ENCODE measurements around the gene BBIP1.

Gene BBIP1

GRCh38 chr10:110861930-110862649 lies 56.9 kb downstream of the BBIP1 start:
- DNase-seq = no peak

GRCh38 chr10:110861476-110861875 lies 57.5 kb downstream of the BBIP1 start:
- no peak for DNase-seq

GRCh38 chr10:110860576-110861241 lies 58.3 kb downstream of the BBIP1 start:
- DNase-seq = peak in 2 of 5 experiments; percentile 82 to 90

- DNase-seq = no peak
These were observed 59.0 kb downstream of the BBIP1 start for GRCh38 chr10:110859973-110860376.

GRCh38 chr10:110859206-110859972 lies 59.6 kb downstream of the BBIP1 start:
- no peak for DNase-seq

GRCh38 chr10:110858297-110858934 lies 60.6 kb downstream of the BBIP1 start:
- DNase-seq = peak in 1 of 5 experiments; percentile 57

GRCh38 chr10:110857265-110858171 lies 61.5 kb downstream of the BBIP1 start:
- DNase-seq = peak in 2 of 5 experiments; percentile 49 to 96

GRCh38 chr10:110853921-110854605 lies 64.9 kb downstream of the BBIP1 start:
- DNase-seq = no peak

GRCh38 chr10:110852947-110853346 lies 66.0 kb downstream of the BBIP1 start:
- no peak for DNase-seq

GRCh38 chr10:110852255-110852896 lies 66.6 kb downstream of the BBIP1 start:
- DNase-seq = no peak

- peak in 1 of 5 experiments; percentile 35 for DNase-seq
These were observed 67.9 kb downstream of the BBIP1 start for GRCh38 chr10:110851020-110851612.

GRCh38 chr10:110850099-110850498 lies 68.9 kb downstream of the BBIP1 start:
- peak in 2 of 5 experiments; percentile 61 to 62 for DNase-seq
